ENCODE data around the gene SNX17.

SNX17 gene, protein sequence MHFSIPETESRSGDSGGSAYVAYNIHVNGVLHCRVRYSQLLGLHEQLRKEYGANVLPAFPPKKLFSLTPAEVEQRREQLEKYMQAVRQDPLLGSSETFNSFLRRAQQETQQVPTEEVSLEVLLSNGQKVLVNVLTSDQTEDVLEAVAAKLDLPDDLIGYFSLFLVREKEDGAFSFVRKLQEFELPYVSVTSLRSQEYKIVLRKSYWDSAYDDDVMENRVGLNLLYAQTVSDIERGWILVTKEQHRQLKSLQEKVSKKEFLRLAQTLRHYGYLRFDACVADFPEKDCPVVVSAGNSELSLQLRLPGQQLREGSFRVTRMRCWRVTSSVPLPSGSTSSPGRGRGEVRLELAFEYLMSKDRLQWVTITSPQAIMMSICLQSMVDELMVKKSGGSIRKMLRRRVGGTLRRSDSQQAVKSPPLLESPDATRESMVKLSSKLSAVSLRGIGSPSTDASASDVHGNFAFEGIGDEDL

DNA sequence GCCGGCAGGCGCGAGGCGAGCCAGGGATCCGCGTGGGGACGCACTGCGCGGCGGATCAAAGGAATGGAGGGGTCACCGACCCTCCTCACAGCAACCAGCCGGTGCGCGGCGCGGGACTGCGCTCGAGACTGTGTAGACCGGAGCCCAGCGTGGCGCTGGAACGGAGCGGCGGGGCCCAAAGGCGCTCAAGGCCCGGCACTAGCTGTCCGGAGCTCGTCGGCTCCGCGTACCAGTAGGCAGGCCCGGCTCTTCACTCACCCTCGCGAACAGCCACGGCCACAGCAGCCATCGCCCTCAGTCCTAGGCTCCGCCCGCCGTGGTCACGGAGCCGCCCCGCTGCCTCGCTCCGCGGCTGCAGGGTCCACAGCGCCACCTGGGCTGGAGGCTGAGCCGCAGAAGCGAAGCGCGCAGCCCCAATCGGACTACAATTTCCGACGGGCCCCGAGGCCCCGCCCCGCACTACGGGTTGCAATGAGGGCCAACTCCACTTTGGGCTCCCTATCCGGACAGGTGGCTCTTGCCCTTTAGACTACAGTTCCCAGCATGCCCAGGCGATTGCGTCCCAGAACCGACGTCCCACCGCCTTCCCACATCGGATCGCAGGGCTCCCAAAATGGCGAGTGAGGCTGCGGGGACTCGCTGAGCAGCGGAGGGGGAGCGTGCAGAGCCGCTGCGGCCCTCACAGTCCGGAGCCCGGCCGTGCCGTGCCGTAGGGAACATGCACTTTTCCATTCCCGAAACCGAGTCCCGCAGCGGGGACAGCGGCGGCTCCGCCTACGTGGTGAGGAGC is at the start of gene SNX17, which contains the start of gene EIF2B4:
Gene SNX17, plus strand, starts transcription at position 591 of the 790 bp plus-strand sequence. Its CDS starts 128 bp downstream, at position 719.
Gene EIF2B4, minus strand, starts transcription at position 313 of the 790 bp plus-strand sequence. Its CDS starts 24 bp downstream, at position 289.
- peak; percentile 82 to 98 for DNase-seq (ENCODE audit: low read depth in 1 of 2, low spot score in 1 of 2)
- in situ Hi-C loops (cut with HindIII; ENCODE audit: low pct_unique_long_range_greater_than_20kb, low sequenced_read_pairs), result no loop called here
- TF ChIP-seq JUND (IDR thresholded peaks at IDR 0.05; ENCODE audit: low read depth), result no peak

DNA sequence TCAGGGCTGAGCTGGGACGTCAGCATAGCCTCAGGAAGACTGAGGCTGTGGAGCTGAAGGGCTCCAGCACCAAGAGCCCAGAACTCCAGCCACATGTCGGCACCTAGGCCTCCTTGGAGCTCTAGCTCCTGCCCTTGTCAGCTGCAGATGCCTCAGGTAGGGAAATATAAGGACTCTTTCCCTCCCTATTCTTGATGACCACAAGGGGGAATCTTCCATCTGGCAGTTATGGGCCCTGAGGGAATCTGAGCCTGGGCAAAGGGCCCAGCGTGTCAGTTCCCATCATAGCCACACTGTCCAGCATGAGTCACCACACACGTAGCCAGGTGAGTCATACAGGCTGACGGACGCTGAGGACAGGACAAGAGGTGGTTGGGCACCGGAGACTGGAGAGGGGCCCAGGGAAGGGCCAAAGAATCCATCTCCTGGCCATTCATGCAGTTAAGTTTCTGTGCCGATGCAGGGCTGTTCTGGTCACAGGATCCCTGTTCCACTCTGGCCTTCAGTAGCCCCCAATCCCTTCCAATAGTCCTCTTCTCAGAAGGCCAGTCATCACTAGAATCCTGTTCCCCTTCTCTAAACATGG is 49.4 kb upstream of the SNX17 start:
- peak; percentile 70; the same call in 1 of the 2 replicates for TF ChIP-seq JUND (IDR thresholded peaks at IDR 0.05; ENCODE audit: low read depth)
- DNase-seq (ENCODE audit: low read depth in 1 of 2, low spot score in 1 of 2), result peak; percentile 35 to 93
- in situ Hi-C loops (cut with HindIII; ENCODE audit: low pct_unique_long_range_greater_than_20kb, low sequenced_read_pairs), result no loop called here

DNA sequence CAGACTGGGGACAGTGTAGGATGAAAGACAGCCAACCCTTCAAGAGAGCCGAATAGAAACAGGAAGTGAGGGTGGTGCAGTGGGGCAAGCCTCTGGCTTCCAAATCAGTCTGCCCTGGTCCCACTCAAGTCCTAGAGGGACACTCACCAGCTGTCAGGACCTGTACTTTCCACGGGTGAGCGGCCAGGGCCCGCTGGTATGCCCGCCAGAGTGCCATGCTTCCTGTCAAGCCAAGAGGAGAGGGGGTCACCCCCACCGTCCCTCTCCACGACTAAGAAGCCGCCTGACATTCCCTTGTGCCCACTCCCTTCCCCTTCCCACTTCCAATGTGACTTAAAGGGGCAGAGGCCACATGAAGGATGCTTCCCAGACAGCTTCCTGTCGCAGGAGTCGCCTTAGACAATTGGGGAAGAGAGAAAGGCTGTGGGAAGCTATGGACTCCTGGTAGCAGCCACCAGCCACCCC is 48.1 kb upstream of the SNX17 start:
- no peak for TF ChIP-seq JUND (IDR thresholded peaks at IDR 0.05; ENCODE audit: low read depth)
- in situ Hi-C loops (cut with HindIII; ENCODE audit: low pct_unique_long_range_greater_than_20kb, low sequenced_read_pairs), result no loop called here

DNA sequence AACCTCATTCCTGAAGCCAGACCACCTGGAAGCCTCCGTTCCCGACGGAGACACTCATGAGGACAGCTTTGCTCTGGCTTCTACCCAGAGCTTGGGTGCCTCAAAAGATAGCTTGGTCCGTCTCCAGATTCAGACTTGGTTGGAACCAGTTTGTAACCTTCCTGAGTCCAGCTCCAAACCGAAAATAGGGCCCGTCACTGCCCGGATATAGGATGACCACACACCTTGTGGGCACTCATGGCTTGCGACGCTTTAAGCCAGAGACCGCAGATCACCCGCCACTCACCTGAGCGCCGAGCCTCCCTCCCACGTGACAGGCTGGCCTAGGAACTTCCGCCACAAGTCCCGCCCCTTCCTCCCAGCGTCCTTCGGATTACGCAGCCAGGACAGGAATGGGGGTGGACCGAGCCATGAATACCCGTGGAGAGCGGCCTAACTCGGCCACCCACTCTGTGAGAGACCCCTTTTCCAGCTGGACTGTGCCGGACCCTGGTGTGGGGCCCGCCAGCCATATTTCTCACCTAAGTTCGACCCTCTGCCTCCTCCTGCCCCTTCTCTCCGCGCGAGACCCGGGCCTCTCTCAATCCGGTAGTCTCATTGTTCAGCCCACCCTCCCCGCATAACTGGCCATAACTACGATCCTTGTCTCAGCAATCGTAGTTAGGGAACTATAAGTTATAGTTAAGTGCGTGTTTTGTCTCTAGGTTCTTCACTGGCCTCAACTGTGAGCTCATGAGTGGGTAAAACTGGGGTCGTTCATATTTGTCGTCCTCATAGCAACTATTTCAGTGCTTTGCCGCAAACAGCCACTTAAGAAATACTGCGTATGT is 47.4 kb upstream of the SNX17 start, which contains the start of gene MPV17:
Gene MPV17, minus strand, starts transcription at position 332 of the 830 bp plus-strand sequence. CDS start 580 bp downstream, outside the sequence.
- in situ Hi-C loops (cut with HindIII; ENCODE audit: low pct_unique_long_range_greater_than_20kb, low sequenced_read_pairs), result no loop called here
- peak; percentile 88 to 91 for DNase-seq (ENCODE audit: low read depth in 1 of 2, low spot score in 1 of 2)
- TF ChIP-seq JUND (IDR thresholded peaks at IDR 0.05; ENCODE audit: low read depth), result no peak

More for the DNA sequence above, 48.1 kb upstream of the SNX17 start:
- DNase-seq (ENCODE audit: low read depth in 1 of 2, low spot score in 1 of 2), result no peak

DNA sequence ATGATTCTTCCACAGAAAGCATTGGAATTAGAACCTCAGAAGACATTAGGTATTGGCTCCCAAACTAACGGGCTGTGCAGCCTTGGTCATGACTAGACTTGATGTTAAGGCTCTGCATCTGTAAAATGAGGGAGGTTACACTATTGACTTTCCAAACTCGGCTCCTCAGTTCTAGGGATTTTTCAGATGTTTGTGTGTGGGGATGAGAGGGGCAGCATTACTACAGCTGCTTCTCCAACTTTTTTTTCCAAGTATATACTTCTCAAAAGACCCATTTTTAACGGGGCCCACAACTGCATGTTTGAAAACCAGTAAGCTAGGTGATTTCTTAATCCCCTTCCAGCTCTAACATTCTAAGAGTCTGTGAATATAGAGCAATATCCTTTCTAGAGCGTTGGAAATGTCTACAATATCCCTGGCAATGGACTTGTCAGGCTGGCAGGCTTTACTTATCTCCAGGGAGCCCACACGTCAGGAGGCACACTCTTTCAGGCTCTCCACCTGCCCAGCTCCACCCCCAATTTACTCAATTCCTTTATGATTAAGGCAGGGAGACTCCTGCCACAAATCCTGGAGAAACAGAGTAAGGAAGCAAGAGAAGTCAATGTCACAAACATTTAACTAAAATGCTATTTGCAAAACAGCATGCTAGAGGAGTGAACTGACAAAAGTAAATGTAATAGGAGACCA is 46.7 kb upstream of the SNX17 start:
- no peak for TF ChIP-seq JUND (IDR thresholded peaks at IDR 0.05; ENCODE audit: low read depth)
- in situ Hi-C loops (cut with HindIII; ENCODE audit: low pct_unique_long_range_greater_than_20kb, low sequenced_read_pairs), result no loop called here
- DNase-seq (ENCODE audit: low read depth in 1 of 2, low spot score in 1 of 2), result no peak

DNA sequence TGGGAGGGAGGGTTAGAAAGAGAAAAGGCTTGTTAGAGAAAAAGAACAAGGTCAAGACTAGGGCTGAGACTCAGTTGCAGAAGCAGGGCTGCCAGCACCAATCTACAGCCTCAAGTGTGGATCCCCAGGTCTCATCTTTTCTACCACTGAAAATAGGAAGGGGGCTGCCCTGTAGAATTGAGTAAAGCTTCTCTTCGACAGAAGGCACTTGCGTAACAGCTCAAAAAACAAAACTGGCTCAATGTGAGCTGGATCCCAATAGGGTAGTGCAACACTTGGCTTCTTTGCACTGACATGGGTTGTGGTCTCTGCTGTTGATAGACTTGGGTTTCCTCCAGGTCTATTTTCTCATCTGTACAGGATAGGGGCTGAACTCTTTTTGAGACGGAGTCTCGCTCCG is 45.7 kb upstream of the SNX17 start:
- in situ Hi-C loops (cut with HindIII; ENCODE audit: low pct_unique_long_range_greater_than_20kb, low sequenced_read_pairs), result no loop called here
- no peak for DNase-seq (ENCODE audit: low read depth in 1 of 2, low spot score in 1 of 2)
- no peak for TF ChIP-seq JUND (IDR thresholded peaks at IDR 0.05; ENCODE audit: low read depth)

DNA sequence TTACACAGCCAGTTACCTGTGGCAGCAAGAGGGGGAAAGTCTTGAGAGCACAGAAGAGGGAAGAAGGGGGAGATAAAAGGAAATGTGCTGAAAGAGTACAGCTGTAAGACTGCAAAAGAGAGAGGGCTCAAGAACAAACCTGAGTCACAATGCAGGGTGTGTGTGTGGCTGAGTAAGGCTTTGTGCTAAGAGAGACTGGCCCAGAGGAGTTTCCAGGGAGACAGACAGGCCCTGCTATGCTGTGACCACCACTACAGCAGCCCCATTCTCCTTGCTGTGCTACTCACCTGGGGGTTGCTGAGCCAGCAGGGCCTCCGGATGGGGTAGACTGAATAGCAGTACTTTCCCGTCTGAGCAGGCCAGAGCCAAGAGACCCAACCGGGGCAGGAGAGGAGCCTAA is 35.1 kb upstream of the SNX17 start:
- DNase-seq (ENCODE audit: low read depth in 1 of 2, low spot score in 1 of 2), result no peak
- in situ Hi-C loops (cut with HindIII; ENCODE audit: low pct_unique_long_range_greater_than_20kb, low sequenced_read_pairs), result no loop called here
- TF ChIP-seq JUND (IDR thresholded peaks at IDR 0.05; ENCODE audit: low read depth), result no peak

DNA sequence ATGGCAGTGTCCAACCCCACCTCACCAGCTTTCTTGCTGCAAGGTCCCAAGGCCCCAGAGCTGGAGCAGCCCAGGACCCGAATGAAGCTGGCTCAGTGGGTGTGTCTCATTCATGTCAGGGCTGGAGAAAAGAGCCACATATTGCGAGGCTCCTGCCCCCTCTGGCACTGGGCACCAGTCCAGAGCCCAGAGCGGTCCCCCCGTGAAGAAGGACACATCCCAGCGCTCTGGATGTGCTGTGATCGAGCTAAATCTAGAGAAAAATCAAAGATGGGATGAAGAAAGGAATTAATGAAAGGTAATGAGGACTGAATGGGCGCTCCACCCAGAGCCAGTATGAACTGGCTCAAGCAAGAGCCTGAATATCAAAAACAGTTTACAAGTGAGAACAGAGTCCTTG is 34.2 kb upstream of the SNX17 start:
- no peak for TF ChIP-seq JUND (IDR thresholded peaks at IDR 0.05; ENCODE audit: low read depth)
- no peak for DNase-seq (ENCODE audit: low read depth in 1 of 2, low spot score in 1 of 2)
- in situ Hi-C loops (cut with HindIII; ENCODE audit: low pct_unique_long_range_greater_than_20kb, low sequenced_read_pairs), result no loop called here

DNA sequence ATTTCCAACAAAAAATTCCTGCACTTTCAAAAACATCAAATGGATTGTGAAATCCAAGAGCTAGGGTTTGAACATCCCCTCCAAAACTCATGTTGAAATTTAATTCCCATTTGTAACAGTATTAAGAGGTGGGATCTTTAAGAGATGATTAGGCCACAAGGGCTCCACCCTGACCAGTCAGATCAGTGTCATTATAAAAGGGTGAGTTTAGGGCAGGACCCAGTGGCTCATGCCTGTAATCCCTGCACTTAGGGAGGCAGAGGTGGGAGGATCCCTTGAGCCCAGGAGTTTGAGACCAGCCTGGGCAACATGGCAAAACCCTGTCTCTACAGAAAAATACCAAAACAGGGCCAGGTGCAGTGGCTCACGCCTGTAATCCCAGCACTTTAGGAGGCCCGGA is 22.8 kb upstream of the SNX17 start:
- no peak for TF ChIP-seq JUND (IDR thresholded peaks at IDR 0.05; ENCODE audit: low read depth)
- no peak for DNase-seq (ENCODE audit: low read depth in 1 of 2, low spot score in 1 of 2)
- in situ Hi-C loops (cut with HindIII; ENCODE audit: low pct_unique_long_range_greater_than_20kb, low sequenced_read_pairs), result no loop called here

DNA sequence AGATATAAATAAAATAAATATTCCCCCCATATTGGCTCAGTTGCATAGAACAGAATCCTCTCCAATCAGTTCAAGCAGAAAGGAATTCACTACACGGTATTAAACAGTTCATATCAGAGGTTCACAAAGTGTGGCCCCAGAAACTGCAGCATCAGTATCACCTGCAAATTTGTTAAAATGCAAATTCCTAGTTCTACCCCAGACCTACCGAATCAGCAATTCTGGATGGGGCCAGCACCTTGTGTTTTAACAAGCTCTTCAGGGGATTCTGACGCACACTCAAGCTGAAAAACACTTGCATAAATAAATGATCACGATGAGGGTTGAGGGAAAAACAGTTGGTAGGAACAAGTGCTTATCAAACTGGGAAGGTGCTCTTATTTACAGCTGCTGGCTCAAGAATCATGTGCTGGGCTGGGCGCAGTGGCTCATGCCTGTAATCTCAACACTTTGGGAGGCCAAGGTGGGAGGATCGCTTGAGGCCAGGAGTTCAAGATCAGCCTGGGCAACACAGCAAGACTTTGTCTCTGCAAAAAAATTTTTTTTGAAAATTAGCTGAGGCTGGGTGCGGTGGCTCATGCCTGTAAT is 20.2 kb upstream of the SNX17 start:
- no peak for TF ChIP-seq JUND (IDR thresholded peaks at IDR 0.05; ENCODE audit: low read depth)
- in situ Hi-C loops (cut with HindIII; ENCODE audit: low pct_unique_long_range_greater_than_20kb, low sequenced_read_pairs), result no loop called here
- no peak for DNase-seq (ENCODE audit: low read depth in 1 of 2, low spot score in 1 of 2)

All from T47D (cell line).